ENCODE results near the gene NEK5.
"Not testable (repeated sequence)": the region's sequence is repeated elsewhere in the genome, so short reads cannot be mapped to it uniquely, and the experiment has no call there.

The NEK5 gene

DNA sequence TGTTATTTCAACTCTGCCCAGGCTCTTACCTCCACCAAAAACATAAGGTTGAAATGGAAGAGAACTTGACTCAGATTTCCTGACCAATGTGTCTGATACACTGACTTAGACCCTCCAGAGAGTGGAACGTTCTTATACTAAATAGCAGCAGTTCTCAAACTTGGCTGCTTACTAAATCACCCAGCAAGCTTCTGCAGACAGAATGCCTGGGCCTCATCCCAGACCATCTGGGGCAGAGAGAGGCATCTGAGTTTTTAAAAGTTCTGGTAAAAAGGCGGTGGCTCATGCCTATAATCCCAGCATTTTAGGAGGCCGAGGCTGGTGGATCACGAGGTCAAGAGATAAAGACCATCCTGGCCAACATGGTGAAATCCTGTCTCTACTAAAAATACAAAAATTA is 46.3 kb downstream of the NEK5 start:
- no peak for DNase-seq (ENCODE audit: low read depth in 1 of 2, low spot score in 1 of 2)

- not testable (repeated sequence) for DNase-seq (ENCODE audit: low read depth in 1 of 2, low spot score in 1 of 2)
Measured at GRCh38 chr13:52079891-52080290, 49.0 kb downstream of the NEK5 start.

DNA sequence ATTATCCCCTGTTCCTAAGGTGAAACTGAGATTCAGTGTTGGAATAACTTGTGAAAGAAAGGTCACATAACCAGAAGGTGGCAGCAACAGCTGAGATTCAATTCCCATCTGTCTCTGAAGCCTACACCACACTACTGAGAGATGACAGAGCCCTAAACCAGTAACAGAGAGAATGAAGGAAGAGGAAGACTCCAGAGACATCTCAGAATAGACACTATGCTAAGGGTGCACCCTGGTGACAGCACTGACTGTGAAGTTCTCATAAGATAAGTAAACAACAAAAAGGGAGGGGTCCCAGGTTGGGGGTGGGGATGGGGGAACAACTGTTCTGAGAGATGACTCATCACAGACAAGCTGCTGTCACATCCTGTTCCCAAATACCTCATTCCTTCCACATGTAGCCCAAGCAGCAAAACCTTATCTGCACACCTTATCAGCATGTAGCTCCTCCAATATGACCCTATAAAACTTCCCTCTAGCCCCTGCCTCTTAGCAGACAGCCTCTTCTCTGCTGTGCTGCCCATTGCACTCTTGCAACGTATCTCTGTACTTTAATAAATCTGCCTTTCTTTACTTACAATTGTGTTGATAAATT is 57.8 kb downstream of the NEK5 start:
- DNase-seq (ENCODE audit: low read depth in 1 of 2, low spot score in 1 of 2) = no peak

- DNase-seq (ENCODE audit: low read depth in 1 of 2, low spot score in 1 of 2) = no peak
Measured at GRCh38 chr13:52067237-52067636, 61.6 kb downstream of the NEK5 start.

DNA sequence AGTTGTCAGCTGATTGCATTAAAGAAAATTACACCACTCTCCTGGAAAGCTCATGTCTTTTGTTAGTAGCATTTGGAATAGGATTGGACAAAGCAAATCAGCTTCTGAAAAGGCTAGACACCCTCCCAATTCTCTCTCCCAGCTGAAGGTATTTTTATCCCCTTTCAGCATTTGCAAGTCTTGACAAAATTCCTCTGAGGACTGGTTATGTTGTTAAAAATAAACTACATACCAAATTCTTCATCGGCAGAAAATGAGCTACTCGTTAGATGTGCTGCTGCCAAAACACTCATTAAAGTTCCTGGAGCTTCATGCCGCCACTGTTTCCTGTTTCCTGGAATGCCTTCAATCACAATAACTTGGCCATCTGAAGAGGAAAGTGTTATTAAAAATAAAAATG is 67.3 kb downstream of the NEK5 start:
- DNase-seq (ENCODE audit: low read depth in 1 of 2, low spot score in 1 of 2) = no peak

DNA sequence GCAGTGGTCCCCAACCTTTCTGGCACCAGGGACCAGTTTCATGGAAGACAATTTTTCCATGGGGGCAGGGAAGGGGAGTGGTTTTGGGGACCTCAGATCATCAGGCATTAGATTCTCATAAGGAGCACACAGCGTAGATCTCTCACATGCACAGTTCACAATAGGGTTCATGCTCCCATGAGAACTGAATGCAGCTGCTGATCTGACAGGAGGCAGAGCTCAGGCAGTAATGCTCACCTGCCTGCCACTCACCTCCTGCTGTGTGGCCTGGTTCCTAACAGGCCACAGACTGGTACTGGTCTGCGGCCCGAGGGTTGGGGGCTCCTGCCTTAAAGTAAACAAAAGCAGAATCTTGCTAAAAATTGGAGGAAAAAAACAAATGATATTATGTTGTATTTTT is 67.8 kb downstream of the NEK5 start:
- DNase-seq (ENCODE audit: low read depth in 1 of 2, low spot score in 1 of 2) = not testable (repeated sequence)

GRCh38 chr13:52053460-52053859 is 75.4 kb downstream of the NEK5 start:
- no peak for DNase-seq (ENCODE audit: low read depth in 1 of 2, low spot score in 1 of 2)

GRCh38 chr13:52051400-52051799 is 77.5 kb downstream of the NEK5 start:
- no peak for DNase-seq (ENCODE audit: low read depth in 1 of 2, low spot score in 1 of 2)

DNA sequence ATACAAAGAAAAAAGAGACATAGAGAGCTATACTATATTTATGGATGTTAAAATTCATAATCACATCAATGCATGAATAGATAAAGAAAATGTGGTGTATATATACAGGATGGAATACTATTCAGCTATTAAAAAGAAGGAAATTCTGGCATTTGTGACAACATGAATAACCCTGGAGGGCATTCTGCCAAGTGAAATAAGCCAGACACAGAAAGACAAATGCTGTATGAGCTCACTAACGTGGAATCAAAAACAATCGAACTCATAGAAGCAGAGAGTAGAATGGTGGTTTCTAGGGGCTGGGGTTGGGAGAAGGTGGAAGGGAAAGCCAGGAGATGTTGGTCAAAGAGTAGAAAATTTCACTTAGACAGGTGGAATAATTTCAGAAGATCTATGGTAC is 80.4 kb downstream of the NEK5 start:
- no peak for DNase-seq (ENCODE audit: low read depth in 1 of 2, low spot score in 1 of 2)

DNA sequence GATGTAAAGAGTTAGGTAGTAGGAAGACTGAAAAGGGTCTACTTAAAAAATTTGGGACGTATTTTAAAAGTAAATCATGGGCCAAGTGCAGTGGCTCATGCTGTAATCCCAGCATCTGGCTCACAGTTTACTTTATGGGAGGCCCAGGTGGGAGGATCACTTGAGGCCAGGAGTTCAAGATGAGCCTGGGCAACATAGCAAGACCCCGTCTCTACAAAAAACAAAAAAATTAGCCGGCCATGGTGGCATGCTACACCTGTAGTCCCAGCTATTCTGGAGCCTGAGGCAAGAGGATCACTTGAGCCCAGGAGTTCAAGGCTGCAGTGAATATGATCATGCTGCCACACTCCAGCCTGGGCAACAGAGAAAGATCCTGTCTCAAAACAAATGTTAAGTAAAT is 81.4 kb downstream of the NEK5 start:
- DNase-seq (ENCODE audit: low read depth in 1 of 2, low spot score in 1 of 2) = no peak

DNA sequence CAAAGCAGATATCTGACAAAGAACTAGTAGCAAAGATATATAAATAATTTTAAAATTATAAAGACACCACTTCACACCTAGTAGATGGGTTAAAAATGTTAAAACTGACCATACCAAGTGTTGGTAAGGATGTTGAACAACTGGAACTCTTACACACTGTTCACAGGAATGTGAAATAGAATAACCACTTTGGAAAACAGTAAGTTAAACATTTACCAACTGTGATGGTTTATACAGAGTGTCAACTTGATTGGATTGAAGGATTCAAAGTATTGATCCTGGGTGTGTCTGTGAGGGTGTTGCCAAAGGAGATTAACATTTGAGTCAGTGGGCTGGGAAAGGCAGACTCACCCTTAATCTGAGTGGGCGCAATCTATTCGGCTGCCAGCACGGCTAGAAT is 85.2 kb downstream of the NEK5 start:
- DNase-seq (ENCODE audit: low read depth in 1 of 2, low spot score in 1 of 2) = no peak

DNA sequence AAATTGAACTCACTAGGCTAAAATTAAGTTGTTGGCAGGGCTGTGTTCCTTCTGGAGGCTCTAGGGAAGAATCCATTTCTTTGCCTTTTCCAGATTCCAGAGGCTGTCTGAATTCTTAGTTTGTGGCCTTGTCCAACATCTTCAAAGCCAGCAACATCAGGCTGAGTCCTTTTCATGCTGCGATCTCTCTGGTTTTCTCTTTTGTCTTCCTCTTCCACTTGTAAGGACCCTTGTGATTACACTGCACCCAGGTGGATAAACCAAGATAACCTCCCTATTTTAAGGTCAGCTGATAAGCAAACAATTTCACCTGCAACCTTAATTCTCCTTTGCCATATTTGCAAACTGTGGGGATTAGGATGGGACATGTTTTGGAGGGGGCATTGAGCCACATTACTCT is 92.8 kb downstream of the NEK5 start:
- no peak for DNase-seq (ENCODE audit: low read depth in 1 of 2, low spot score in 1 of 2)

DNA sequence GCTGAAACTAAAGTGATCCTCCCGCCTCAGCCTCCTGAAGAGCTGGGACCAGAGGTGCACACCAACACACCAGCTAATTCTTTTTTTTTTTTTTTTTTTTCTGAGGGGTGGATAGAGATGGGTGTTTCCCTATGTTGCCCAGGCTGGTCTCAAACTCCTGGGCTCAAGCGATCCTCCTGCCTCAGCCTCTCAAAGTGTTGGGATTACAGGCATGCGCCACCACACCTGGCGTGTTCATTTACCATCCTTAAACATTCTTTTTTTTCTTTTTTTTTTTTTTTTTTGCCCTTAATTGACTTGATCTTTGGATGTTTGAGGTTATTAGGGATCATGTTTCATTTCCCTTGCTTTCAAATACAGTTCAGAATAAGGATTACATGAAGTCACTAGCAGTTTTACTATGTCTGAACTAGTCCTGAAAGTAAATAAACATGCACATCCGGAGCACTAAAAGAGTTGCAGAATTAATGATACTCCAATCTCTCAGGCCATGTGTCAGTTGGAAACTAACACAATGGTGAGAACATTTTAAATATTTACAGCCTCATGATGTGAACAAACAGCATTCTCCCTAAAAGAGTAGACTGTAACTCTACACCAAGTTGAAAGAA is 94.2 kb downstream of the NEK5 start:
- DNase-seq (ENCODE audit: low read depth in 1 of 2, low spot score in 1 of 2) = no peak

DNA sequence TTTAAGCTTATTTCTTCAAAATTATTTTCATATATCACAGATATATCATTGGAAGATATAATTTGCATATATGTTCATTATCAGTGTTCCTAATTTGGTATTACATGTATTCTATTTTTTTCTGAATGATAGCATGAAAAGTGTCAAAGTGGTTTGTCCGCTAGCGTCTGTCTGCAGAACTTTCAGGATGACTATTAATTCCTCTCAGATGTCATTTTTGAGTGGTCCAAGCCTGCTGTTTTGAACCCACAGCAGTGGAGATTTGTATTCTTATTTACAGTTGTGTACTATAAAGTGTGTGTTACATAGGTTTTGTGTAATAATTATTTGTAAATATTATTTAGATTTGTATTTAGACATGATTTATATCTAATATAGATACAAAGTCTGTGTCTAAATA is 95.8 kb downstream of the NEK5 start:
- no peak for DNase-seq (ENCODE audit: low read depth in 1 of 2, low spot score in 1 of 2)

DNA sequence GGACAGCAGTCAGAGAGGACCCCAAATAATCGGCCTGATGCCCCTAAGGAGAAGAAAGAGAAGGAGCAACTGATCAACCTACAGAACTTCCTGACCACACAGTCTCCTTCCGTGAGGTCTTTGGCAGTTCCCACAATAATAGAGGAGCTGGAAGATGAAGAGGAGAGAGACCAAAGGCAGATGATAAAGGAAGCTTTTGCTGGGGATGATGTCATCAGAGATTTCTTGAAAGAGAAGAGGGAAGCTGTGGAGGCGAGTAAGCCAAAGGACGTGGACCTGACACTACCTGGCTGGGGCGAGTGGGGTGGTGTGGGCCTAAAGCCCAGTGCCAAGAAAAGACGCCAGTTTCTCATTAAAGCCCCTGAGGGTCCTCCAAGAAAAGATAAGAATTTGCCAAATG is 98.5 kb downstream of the NEK5 start:
- not testable (repeated sequence) for DNase-seq (ENCODE audit: low read depth in 1 of 2, low spot score in 1 of 2)

- no peak for DNase-seq (ENCODE audit: low read depth in 1 of 2, low spot score in 1 of 2)
Measured at GRCh38 chr13:52029569-52029968, 99.3 kb downstream of the NEK5 start.

- no peak for DNase-seq (ENCODE audit: low read depth in 1 of 2, low spot score in 1 of 2)
Measured at GRCh38 chr13:52027832-52028231, 101.0 kb downstream of the NEK5 start.

GRCh38 chr13:52026246-52026626 is 102.6 kb downstream of the NEK5 start:
- DNase-seq (ENCODE audit: low read depth in 1 of 2, low spot score in 1 of 2) = no peak

DNA sequence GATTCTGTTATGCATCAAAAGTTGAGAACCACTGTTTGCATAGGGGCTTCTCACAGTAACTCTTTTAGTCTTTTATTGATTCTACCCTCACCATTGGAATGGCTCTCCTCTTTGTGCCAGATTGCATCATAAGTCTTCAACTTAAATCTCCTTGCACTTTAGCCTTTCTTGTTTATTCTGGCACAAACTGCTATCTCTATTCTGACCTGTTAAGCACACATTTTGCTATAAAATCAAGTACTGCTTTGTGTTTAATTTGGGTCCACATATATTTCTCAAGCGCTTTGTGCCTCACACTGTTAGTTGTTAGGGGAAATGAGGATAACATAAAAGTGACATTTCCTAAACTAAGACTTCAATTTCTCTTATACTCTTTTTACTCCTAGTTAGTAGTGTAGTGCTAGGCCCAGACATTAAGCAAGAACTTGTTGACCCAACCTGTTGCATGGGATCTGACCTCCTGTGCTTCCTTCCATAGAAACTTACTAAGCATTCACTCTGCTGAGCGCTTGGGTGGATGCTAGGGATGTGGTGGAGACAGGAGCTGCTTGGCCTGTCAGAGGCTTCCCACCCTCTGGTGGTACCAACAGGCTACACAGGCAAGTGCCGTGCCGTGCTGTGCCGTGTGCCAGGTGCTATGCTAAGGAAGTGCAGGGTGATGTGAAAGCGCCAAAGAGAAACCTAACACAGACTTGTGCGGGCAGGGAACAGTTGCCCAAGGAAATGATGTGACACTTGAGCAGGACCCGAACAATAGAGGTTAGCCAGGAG is 103.2 kb downstream of the NEK5 start:
- DNase-seq (ENCODE audit: low read depth in 1 of 2, low spot score in 1 of 2) = no peak

GRCh38 chr13:52024481-52024880 is 104.4 kb downstream of the NEK5 start, which contains the start of gene UTP14C:
Gene UTP14C (plus strand): TSS chr13:52024691. CDS start chr13:52028805, 4,114 bp downstream.
- DNase-seq (ENCODE audit: low read depth in 1 of 2, low spot score in 1 of 2) = no peak

- no peak for DNase-seq (ENCODE audit: low read depth in 1 of 2, low spot score in 1 of 2)
Measured at GRCh38 chr13:52022356-52022755, 106.5 kb downstream of the NEK5 start.

DNA sequence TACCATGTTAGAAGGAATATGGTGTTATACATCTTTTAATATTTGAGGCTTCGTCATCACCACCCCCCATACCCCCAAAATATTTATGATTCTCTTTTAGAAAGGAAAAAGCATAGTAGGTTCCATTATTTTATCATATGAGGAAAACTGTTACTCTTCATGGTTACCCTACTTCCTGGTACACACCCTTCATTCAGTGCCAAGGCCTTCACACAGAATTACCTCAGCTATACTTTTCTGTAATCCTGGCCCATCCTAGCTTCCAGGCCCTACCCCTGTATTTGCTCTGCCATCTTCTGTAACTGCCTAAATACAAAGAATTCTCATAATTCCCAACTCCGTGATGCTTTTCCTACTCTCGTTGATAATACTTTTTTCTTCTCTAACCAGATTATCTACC is 108.7 kb downstream of the NEK5 start:
- no peak for DNase-seq (ENCODE audit: low read depth in 1 of 2, low spot score in 1 of 2)

DNA sequence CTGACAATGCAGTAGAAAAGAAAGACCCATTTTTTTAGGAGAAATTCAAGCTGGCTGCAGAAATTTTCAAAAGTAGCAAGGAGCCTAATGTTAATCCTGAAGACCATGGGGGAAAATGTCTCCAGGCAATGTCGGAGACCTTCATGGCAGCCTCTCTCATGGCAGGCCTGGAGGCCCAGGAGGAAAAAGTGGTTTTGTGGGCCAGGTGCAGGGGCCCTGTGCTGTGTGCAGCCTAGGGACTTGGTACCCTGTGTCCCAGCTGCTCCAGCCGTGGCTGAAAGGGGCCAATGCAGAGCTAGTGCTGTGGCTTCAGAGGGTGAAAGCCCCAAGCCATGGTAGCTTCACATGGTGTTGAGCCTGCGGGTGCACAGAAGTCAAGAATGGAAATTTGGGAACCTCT is 112.6 kb downstream of the NEK5 start:
- DNase-seq (ENCODE audit: low read depth in 1 of 2, low spot score in 1 of 2) = no peak
